ENCODE results near the gene C1D.

C1D gene

GRCh38 chr2:68046224-68046623 lies 16.6 kb downstream of the C1D start:
- H3K27me3 ChIP-seq (ENCODE audit: insufficient read depth, low read length) = no peaks in the 10 kb centered on the region
- no peaks in the 10 kb centered on the region for H4K20me1 ChIP-seq (ENCODE audit: insufficient read depth, low read length)
- H3K4me1 ChIP-seq (ENCODE audit: insufficient read depth, low read length, severe bottlenecking) = no peaks in the 10 kb centered on the region
- H3K4me3 ChIP-seq (ENCODE audit: low read depth, low read length, poor library complexity, severe bottlenecking) = no peak overlapping the region
- no peak for TF ChIP-seq CTCF (IDR thresholded peaks at IDR 0.05; ENCODE audit: low read length)
- TF ChIP-seq EZH2 (IDR thresholded peaks at IDR 0.05; ENCODE audit: borderline replicate concordance, low read length) = no peak
- no peak overlapping the region for H2AFZ ChIP-seq (ENCODE audit: low read length)
- no peaks in the 10 kb centered on the region for H3K9me3 ChIP-seq (ENCODE audit: low read length)
- peaks cover 12% of the 10 kb centered on the region; the same call in 1 of the 2 replicates for H3K79me2 ChIP-seq (ENCODE audit: insufficient read depth, low read length)
- H3K27ac ChIP-seq (ENCODE audit: low read depth, low read length, poor library complexity, severe bottlenecking) = no peak overlapping the region
- peaks cover 20% of the 10 kb centered on the region for H3K36me3 ChIP-seq (ENCODE audit: insufficient read depth, low read length)
- no peak overlapping the region for H3K4me2 ChIP-seq (ENCODE audit: low read length)
- no peaks in the 10 kb centered on the region for H3K9me2 ChIP-seq (ENCODE audit: low read depth, low read length)
- H3K9ac ChIP-seq (ENCODE audit: low read length) = no peak overlapping the region
- H3F3A ChIP-seq (ENCODE audit: insufficient read depth, low read length) = peaks cover 2% of the 10 kb centered on the region; the same call in 1 of the 2 replicates

GRCh38 chr2:68045342-68045741 lies 17.5 kb downstream of the C1D start:
- TF ChIP-seq EZH2 (IDR thresholded peaks at IDR 0.05; ENCODE audit: borderline replicate concordance, low read length) (no peak), CTCF (IDR thresholded peaks at IDR 0.05; ENCODE audit: low read length) (no peak)
- no peaks in the 10 kb centered on the region for H4K20me1 ChIP-seq (ENCODE audit: insufficient read depth, low read length)
- no peak overlapping the region for H3K27ac ChIP-seq (ENCODE audit: low read depth, low read length, poor library complexity, severe bottlenecking)
- peaks cover 12% of the 10 kb centered on the region; the same call in 1 of the 2 replicates for H3K79me2 ChIP-seq (ENCODE audit: insufficient read depth, low read length)
- H3F3A ChIP-seq (ENCODE audit: insufficient read depth, low read length) = peaks cover 2% of the 10 kb centered on the region; the same call in 1 of the 2 replicates
- peaks cover 20% of the 10 kb centered on the region for H3K36me3 ChIP-seq (ENCODE audit: insufficient read depth, low read length)
- no peak overlapping the region for H3K4me3 ChIP-seq (ENCODE audit: low read depth, low read length, poor library complexity, severe bottlenecking)
- H3K27me3 ChIP-seq (ENCODE audit: insufficient read depth, low read length) = no peaks in the 10 kb centered on the region
- H3K9me2 ChIP-seq (ENCODE audit: low read depth, low read length) = no peaks in the 10 kb centered on the region
- H3K9ac ChIP-seq (ENCODE audit: low read length) = no peak overlapping the region
- H3K9me3 ChIP-seq (ENCODE audit: low read length) = no peaks in the 10 kb centered on the region
- no peak overlapping the region for H2AFZ ChIP-seq (ENCODE audit: low read length)
- no peak overlapping the region for H3K4me2 ChIP-seq (ENCODE audit: low read length)
- H3K4me1 ChIP-seq (ENCODE audit: insufficient read depth, low read length, severe bottlenecking) = no peaks in the 10 kb centered on the region

GRCh38 chr2:68044099-68044498 lies 18.7 kb downstream of the C1D start:
- Histone ChIP-seq H3K4me3 (ENCODE audit: low read depth, low read length, poor library complexity, severe bottlenecking) (no peak overlapping the region), H3K9me3 (ENCODE audit: low read length) (no peaks in the 10 kb centered on the region), H3K27ac (ENCODE audit: low read depth, low read length, poor library complexity, severe bottlenecking) (no peak overlapping the region), H4K20me1 (ENCODE audit: insufficient read depth, low read length) (no peaks in the 10 kb centered on the region), H3K4me2 (ENCODE audit: low read length) (no peak overlapping the region), H3K4me1 (ENCODE audit: insufficient read depth, low read length, severe bottlenecking) (no peaks in the 10 kb centered on the region), H3F3A (ENCODE audit: insufficient read depth, low read length) (peaks cover 2% of the 10 kb centered on the region; the same call in 1 of the 2 replicates), H3K79me2 (ENCODE audit: insufficient read depth, low read length) (peaks cover 7% of the 10 kb centered on the region; the same call in 1 of the 2 replicates), H3K9me2 (ENCODE audit: low read depth, low read length) (no peaks in the 10 kb centered on the region), H3K36me3 (ENCODE audit: insufficient read depth, low read length) (peaks cover 20% of the 10 kb centered on the region), H3K27me3 (ENCODE audit: insufficient read depth, low read length) (no peaks in the 10 kb centered on the region), H3K9ac (ENCODE audit: low read length) (no peak overlapping the region), H2AFZ (ENCODE audit: low read length) (no peak overlapping the region)
- no peak for TF ChIP-seq CTCF (IDR thresholded peaks at IDR 0.05; ENCODE audit: low read length)
- TF ChIP-seq EZH2 (IDR thresholded peaks at IDR 0.05; ENCODE audit: borderline replicate concordance, low read length) = no peak
